Measurements from ENCODE around the gene HSPA1A. TPM values are rescaled to one million over a fixed set of nuclear protein-coding genes. Genes with fewer than 3 reads are reported as not detected.

Gene HSPA1A
- 347 TPM for total RNA-seq

- DNase-seq (ENCODE audit: low spot score), result peak; percentile 97
These were observed at the start of gene HSPA1A, which contains the start of gene HSPA1L for GRCh38 chr6:31815025-31815838. Gene HSPA1A, plus strand, starts transcription at chr6:31815543. Its CDS starts 214 bp downstream, at chr6:31815757. Gene HSPA1L, minus strand, starts transcription at chr6:31815283. Its CDS starts 3,311 bp downstream, at chr6:31811972.

DNA sequence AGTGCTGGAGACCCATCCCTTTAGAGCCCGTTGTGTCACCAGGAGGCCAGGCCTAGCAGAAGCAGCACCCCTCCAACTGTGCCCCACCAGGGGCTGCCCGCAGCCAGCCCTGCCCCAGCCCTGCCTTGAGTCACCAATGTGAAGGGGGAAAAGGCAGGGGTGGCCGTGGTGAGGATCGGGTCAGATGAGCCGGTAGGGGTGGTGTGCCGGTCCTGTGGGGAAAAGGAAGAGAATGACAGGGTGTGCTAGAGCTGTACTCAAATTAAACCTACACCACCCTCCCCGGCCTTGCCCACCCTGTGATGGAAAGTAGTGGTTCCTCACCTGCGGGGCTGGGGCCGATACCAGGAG, 49.8 kb upstream of the HSPA1A start:
- no peak for DNase-seq (ENCODE audit: low spot score)

DNA sequence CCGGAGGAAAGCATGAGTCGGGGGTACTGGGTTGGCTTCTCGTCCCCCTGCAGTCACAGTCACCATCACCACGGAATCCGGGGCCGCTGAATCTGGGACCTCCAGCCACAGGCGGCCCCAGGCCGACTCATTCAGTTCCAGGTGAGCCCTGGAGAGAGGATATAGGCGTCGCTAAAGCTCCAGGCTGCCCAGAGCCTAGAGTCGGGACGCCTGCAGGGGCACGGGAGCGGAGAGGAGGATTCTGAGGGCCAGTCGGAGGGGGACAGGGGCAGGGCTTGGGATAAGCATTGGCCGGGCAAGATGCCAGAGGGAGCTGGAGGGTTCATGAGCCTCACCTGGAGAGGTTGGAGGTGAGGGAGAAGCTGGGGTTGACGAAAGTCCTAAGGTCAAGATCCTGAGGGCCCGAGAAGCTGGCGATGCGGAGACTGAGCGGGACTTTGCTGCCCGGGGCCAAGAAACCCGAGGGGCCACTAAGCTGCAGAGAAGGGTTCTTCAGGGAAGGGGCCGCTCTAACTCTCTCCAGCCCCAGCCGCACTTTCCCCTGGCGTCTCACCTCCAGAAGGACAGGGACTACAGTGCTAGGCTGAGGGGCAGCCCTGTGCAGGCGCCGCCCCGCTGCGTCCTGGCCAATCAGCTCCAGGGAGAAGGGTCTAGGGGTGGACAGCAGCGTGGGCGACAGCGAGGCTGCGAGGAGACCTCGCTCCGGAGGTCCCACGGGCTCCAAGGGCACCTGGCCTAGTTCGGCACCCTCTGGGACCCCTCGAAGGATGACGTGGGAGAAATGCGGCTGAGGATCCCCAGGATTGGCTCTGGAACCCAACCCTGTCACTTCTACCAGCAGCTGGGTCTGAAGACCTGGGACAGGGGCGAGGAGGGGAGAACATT, 49.2 kb upstream of the HSPA1A start:
- DNase-seq (ENCODE audit: low spot score), result no peak

DNA sequence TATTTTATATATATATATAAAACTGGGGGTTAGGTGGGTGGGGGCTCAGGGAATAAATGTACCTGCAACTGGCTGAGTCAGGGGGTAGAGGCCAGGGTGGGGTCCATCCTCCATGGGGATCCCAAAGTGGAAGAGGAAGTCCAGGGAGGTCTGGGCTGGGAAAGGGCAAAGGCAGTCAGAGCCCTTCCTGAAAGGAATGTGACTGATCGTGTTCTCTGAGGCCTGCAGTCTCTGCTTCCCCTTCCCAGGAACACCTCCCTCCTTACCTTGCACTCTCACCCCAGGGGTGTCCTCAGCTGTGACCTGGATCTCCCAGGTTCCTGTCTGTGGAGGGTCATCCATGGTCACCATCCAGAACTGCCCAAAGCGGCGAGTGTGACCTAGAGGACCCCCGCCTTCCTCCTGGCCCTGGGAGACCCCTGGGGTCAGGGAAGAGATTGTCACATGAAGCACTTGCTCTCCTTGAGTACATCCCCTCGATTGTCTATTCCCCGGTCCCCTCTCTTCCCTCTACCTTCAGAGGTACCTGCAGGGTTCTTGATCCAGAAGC, 48.2 kb upstream of the HSPA1A start:
- DNase-seq (ENCODE audit: low spot score), result no peak

DNA sequence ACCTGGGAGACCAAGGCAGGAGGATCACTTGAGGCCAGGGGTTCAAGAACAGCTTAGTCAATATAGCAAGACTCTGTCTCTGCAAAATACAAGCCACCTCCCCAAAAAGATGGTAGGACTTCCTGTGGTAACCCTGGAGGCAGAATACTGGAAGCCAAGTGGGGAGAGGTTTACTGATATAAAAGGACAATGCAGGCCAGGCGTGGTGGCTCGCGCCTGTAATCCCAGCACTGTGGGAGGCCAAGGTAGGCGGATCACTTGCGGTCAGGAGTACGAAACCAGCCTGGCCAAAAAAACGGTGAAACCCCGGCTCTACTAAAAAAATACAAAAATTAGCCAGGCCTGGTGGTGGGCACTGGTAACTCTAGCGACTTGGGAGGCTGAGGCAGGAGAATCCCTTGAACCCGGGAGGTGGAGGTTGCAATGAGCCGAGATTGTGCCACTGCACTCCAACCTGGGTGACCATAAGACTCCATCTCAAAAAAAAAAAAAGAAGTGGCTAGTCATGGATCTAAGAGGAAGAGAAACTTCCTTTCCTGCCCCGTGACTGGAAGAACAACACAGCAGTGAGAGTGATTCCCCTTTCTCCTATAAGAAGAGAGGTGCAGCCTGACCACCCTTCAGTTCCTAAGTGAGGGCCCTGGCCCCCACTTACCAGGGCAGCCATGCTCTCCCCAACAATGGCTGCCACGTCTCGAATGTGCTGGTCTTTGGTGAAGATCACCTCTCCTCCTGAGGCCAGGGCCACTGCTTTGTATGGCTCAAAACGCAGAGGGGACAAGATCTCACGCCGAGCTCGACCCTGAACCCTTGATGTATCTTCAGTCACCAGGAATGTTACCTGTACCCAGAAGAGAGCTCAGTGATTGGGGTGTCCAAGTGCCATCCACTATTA, 46.7 kb upstream of the HSPA1A start:
- no peak for DNase-seq (ENCODE audit: low spot score)

DNA sequence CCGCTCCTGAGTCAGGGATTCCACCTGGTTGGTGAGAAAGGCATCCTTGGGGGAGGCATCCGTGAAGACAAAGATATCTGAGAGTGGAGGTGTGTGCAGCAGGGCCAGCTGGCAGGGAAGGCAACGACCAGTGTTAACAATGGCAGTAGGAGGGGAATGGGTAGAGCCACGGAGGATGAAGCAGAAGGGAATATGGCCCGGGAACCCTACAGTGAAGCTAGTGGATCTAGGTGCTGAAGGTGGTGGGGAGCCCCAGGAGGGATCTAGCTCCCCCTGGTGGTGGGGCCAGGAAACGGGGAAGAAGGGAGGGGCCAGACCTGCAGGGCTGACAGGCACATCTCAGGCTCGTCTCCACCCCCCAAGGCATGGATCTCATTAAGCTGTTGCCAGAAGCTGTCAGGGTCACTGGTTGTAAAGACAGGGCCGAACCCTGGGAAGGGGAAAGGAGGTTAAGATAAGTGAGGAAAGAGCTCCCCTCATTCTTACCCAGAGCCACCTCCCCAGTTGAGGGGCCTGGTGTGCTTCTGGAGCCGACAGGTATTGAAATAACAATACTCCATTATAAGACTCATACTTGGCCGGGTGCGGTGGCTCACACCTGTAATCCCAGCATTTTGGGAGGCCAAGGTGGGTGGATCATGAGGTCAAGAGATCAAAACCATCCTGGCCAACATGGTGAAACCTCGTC, 45.5 kb upstream of the HSPA1A start:
- peak; percentile 79 for DNase-seq (ENCODE audit: low spot score)

- no peak for DNase-seq (ENCODE audit: low spot score)
These were observed 44.5 kb upstream of the HSPA1A start for GRCh38 chr6:31770860-31771259.

GRCh38 chr6:31771992-31772358, 43.4 kb upstream of the HSPA1A start:
- no peak for DNase-seq (ENCODE audit: low spot score)

DNA sequence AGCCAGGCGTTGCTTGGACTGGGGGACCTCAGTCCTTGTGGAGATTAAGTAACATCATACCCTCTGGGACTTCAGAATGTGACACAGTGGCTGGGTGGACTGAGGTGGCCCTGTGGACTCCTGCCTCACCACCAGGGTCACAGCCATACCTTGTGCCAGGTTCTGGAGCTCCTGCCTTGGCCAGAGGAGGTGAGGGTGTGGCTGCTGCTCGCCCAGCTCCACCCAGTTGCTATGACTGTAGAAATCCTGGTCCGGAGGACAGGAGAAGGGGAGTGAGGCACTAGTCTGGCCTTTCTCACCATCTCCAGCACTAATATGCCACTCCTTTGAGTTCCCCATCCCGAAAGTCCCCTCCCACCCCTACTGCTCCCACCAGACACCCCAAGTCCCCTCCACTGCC, 40.2 kb upstream of the HSPA1A start:
- no peak for DNase-seq (ENCODE audit: low spot score)

GRCh38 chr6:31775633-31776484, 39.5 kb upstream of the HSPA1A start:
- no peak for DNase-seq (ENCODE audit: low spot score)

DNA sequence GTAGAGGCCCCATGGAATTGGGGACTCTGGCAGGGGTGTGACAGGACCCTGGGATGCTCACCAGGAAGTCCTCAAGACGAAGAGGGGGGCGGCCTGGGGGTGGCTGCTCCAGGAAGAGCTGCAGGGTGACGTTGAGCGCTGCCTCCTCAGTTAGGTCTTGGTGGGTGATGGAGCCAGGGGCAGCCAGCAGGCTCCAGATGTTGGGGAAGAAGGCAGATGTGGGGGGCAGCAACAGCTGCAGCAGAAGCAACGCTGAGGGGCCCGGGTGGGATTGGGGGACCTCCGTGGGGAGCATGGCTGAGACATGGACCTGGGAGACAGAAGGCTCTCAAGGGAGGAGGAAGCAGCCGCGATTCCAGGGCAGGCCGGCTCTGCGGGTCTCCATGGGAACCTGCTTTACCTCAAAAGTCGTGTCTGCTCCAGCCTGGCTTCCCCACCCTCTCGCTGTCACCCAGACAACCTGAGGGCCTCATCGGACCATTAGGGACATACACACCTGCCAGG, 38.8 kb upstream of the HSPA1A start:
- no peak for DNase-seq (ENCODE audit: low spot score)

DNA sequence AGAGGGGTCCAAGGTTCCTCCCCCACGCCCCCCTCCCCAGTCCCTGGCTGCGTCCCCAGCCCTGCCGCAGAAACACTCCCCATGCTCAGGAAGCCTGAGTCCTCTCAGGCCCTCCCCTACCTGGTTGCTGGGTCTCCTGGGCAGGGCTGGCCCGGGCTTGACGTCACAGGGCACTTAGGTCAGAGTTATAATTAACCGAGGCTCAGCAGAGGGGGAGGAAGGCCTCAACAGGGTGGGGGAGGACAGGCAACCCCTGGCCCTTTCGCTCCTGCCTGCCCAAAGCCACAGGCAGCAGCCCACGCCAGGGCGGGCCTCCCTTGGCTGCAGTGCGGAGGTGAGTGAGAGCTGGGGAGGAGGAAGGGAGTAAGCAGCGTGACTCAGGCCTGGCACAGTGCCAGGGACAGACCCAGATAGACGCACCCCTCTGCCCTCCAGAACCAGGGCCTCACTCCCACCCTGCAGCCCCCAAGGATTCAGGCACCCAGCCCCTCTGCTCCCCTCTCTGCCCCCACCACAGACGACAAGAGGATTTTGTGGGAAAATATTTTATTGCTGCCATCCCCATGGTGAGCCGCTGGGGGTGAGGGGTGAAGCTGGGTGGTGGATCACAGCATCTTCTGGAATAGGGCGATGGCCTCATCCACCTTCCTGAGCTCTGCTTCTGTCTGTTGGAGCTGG, 38.2 kb upstream of the HSPA1A start, which contains the start of gene VWA7:
Gene VWA7, minus strand, starts transcription at position 340 of the 678 bp plus-strand sequence. CDS start 549 bp downstream, outside the sequence.
- peak; percentile 84 for DNase-seq (ENCODE audit: low spot score)

DNA sequence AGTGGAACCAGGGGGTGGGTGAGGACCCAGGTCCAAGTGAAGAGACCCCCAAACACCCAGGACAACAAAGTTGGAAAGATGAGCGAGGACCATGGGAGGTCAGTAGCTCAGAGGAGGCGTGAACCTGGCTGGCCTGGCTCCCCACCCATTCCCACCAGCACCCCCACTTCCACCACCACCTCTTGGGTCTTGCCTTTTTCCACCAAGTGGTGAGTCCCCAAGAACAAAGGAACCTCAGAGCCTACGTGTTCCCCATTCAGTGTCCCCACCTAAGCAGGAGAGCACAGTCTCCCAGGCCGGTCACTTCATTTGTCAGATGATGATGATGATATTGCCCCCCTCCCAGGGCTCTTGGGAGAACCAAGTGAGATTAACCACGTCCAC, 37.7 kb upstream of the HSPA1A start:
- no peak for DNase-seq (ENCODE audit: low spot score)

DNA sequence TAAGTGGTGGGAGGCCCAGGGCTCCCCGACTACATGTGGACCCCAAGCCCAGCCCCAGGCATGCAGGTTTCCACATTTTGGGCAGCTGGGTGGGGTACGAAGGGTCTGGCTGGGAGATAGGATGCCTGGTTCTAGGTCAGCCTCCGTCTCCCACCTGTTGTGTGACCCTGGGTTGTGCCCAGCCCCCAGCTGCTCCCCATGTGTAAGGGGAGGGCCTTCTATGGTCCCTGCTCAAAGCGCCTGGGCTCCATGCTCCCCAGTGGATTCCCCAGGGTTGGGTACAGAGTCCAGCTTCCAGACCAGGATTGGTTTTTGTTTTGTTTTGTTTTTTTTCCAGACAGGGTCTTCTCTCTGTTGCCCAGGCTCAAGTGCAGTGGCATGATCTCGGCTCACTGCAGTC, 37.1 kb upstream of the HSPA1A start:
- DNase-seq (ENCODE audit: low spot score), result no peak

- no peak for DNase-seq (ENCODE audit: low spot score)
These were observed 36.1 kb upstream of the HSPA1A start for GRCh38 chr6:31778999-31779885.

GRCh38 chr6:31779908-31780307, 35.4 kb upstream of the HSPA1A start:
- no peak for DNase-seq (ENCODE audit: low spot score)

GRCh38 chr6:31780507-31781243, 34.7 kb upstream of the HSPA1A start:
- DNase-seq (ENCODE audit: low spot score), result no peak

All from mucosa of gallbladder (tissue), 1 donor.